Measurements from ENCODE around the gene SPPL3.

The SPPL3 gene

DNA sequence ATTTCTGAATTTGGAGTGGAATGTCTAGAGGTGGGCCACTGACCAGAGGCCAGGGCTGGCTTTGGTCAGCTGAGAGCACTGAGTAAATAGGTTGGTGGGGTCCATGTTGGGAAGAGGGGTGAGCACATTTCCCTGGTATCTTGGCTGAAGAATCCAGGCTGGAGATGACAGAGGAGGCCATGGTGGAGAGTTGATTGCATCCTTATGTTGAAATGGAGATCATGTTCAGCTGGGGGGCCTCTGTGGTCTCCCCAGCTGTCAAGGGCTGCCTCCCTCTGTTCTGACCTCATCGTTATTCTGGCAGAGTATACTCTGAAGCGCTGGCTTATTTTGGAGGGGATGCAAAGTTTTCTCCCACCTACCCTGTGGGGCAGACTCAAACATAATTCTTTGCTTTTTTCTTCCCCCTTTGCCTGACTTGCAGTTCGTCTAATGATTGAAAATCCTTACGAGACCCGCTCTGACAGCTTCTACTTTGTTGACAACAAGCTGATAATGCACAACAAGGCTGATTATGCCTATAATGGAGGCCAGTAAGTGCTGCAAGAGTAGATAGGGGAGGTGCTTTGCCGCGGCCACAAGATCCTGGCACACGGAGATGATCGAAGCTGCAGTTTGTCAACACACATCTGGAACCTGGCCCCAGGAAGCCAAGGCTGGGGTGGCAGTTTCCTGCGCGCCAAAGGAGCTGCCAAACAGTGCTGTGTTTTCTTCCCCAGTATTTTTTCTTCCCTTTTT is 184.5 kb downstream of the SPPL3 start:
- DNase-seq, result no peak

DNA sequence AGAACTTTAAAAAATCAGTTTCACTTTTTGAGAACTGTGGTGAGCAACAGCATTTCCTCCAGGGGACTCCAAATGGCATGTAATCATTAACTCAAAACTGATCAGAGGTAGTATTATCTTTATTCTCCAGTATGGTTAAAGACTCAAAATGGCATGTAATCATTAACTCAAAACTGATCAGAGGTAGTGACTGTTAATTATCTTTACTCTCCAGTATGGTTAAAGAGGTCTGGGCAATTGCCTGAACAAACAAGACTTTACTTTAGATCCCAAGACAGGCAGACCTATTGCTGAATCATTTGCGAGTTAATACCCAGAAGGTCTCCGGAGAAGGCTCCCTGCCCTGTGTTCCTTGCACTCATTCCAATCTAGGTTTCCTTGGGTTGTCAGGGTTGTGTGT is 185.1 kb downstream of the SPPL3 start:
- DNase-seq, result no peak

DNA sequence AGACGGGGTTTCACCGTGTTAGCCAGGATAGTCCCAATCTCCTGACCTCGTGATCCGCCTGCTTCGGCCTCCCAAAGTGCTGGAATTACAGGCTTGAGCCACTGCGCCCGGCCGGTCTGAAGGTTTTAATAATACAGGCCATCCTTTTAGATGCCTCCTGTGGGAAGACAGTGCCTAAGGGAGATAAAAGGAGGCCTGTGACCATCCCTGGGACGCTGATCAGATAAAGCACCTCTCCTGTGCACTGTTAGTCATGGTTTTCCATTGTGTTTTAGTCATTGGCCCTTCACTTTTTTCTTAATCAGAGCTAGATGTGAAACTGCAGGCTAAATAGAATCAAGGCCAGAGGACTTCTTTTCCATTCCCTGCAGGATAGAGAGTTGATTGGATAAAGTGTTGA is 186.1 kb downstream of the SPPL3 start:
- no peak for DNase-seq

DNA sequence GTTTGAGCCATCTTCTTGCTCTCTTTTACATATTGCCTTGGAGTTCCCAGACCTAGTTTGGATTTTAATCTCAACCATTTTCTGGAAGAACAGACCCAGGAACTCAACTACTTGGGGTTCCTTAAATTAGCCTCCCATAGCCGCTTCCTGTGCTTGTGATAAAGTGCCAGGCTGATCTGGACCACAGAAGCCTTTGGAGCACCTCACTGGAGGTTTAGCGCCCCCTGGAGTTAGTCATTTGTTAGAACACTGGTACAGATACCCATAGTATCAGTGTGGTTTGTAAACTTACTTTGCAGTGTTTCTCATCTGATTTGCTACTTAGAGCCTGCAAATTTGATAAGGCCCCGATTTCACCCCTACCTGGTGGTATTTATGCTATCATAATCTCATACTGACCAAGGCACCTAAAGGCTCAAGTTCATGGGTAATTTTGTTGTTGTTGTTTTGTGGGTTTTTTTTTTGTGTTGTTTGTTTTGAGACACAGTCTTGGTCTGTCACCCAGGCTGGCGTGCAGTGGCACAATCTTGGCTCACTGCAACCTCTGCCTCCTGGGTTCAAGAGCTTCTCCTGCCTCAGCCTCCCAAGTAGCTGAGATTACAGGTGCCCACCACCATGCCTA is 190.2 kb downstream of the SPPL3 start:
- peak; percentile 76 for DNase-seq

DNA sequence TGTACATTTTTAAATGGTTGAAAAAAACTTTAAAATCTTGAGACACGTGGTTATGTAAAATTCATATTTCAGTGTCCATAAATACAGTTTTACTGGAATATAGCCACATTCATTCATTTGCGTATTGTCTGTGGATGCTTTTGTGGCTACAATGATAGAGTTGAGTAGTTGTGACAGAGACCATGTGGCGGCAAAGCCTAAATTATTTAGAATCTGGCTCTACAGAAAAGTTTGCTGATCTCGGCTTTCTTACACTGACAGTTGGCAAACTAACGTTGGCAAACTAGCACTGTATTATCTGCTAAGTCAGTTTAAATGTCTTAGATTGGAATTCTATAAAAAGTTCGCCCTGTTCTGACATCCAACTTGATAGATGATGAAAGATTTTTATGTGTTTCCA is 191.5 kb downstream of the SPPL3 start:
- DNase-seq, result no peak

Data from central memory CD4-positive, alpha-beta T cell (primary cell).